ENCODE results near the gene TMTC1.
A peak's percentile ranks its signal among the peaks of the same experiment; 100 is the strongest.

The TMTC1 gene

GRCh38 chr12:29534935-29535334, 248.8 kb downstream of the TMTC1 start:
- H3K4me3 ChIP-seq (ENCODE audit: low read depth, low read length), result no peak overlapping the region
- DNase-seq (ENCODE audit: low read depth), result peak; percentile 72
- TF ChIP-seq POLR2A (IDR thresholded peaks at IDR 0.05; ENCODE audit: extremely low read depth, insufficient read length) (no peak), MAX (IDR thresholded peaks at IDR 0.05; ENCODE audit: low read depth, low read length) (peak; percentile 41)

GRCh38 chr12:29533815-29534489, 249.8 kb downstream of the TMTC1 start:
- H3K4me3 ChIP-seq (ENCODE audit: low read depth, low read length), result no peak overlapping the region
- DNase-seq (ENCODE audit: low read depth), result no peak
- no peak for TF ChIP-seq POLR2A (IDR thresholded peaks at IDR 0.05; ENCODE audit: extremely low read depth, insufficient read length)
- TF ChIP-seq MYC (IDR thresholded peaks at IDR 0.05; ENCODE audit: low read depth, low read length), result no peak; the same call in 1 of the 2 replicates
- TF ChIP-seq MAX (IDR thresholded peaks at IDR 0.05; ENCODE audit: low read depth, low read length), result no peak
- TF ChIP-seq CTCF (IDR thresholded peaks at IDR 0.05; ENCODE audit: low read depth, low read length), result no peak

- TF ChIP-seq MYC (IDR thresholded peaks at IDR 0.05; ENCODE audit: low read depth, low read length) (no peak), MAX (IDR thresholded peaks at IDR 0.05; ENCODE audit: low read depth, low read length) (no peak), POLR2A (IDR thresholded peaks at IDR 0.05; ENCODE audit: extremely low read depth, insufficient read length) (no peak), CTCF (IDR thresholded peaks at IDR 0.05; ENCODE audit: low read depth, low read length) (no peak)
- no peak for DNase-seq (ENCODE audit: low read depth)
- H3K4me3 ChIP-seq (ENCODE audit: low read depth, low read length), result no peak overlapping the region
Observed at GRCh38 chr12:29531471-29531870, 252.3 kb downstream of the TMTC1 start.

GRCh38 chr12:29530436-29530835, 253.3 kb downstream of the TMTC1 start:
- TF ChIP-seq MAX (IDR thresholded peaks at IDR 0.05; ENCODE audit: low read depth, low read length) (peak; percentile 10; the same call in 1 of the 2 replicates), MYC (IDR thresholded peaks at IDR 0.05; ENCODE audit: low read depth, low read length) (no peak), POLR2A (IDR thresholded peaks at IDR 0.05; ENCODE audit: extremely low read depth, insufficient read length) (no peak)
- no peak for DNase-seq (ENCODE audit: low read depth)
- no peak overlapping the region for H3K4me3 ChIP-seq (ENCODE audit: low read depth, low read length)

- TF ChIP-seq POLR2A (IDR thresholded peaks at IDR 0.05; ENCODE audit: extremely low read depth, insufficient read length) (no peak), CTCF (IDR thresholded peaks at IDR 0.05; ENCODE audit: low read depth, low read length) (no peak), MAX (IDR thresholded peaks at IDR 0.05; ENCODE audit: low read depth, low read length) (no peak), MYC (IDR thresholded peaks at IDR 0.05; ENCODE audit: low read depth, low read length) (no peak)
- H3K4me3 ChIP-seq (ENCODE audit: low read depth, low read length), result no peak overlapping the region
- DNase-seq (ENCODE audit: low read depth), result no peak
Observed at GRCh38 chr12:29528161-29528560, 255.6 kb downstream of the TMTC1 start.

- no peak for DNase-seq (ENCODE audit: low read depth)
- TF ChIP-seq CTCF (IDR thresholded peaks at IDR 0.05; ENCODE audit: low read depth, low read length), result no peak
- TF ChIP-seq MYC (IDR thresholded peaks at IDR 0.05; ENCODE audit: low read depth, low read length), result no peak
- no peak for TF ChIP-seq MAX (IDR thresholded peaks at IDR 0.05; ENCODE audit: low read depth, low read length)
- no peak overlapping the region for H3K4me3 ChIP-seq (ENCODE audit: low read depth, low read length)
Observed at GRCh38 chr12:29521951-29522350, 261.8 kb downstream of the TMTC1 start.

Measured in NB4 (cell line).